Measurements from ENCODE around the gene KIF27.
A peak's percentile ranks its signal among the peaks of the same experiment; 100 is the strongest.
"Not testable (repeated sequence)": the region's sequence is repeated elsewhere in the genome, so short reads cannot be mapped to it uniquely, and the experiment has no call there.

Gene KIF27

DNA sequence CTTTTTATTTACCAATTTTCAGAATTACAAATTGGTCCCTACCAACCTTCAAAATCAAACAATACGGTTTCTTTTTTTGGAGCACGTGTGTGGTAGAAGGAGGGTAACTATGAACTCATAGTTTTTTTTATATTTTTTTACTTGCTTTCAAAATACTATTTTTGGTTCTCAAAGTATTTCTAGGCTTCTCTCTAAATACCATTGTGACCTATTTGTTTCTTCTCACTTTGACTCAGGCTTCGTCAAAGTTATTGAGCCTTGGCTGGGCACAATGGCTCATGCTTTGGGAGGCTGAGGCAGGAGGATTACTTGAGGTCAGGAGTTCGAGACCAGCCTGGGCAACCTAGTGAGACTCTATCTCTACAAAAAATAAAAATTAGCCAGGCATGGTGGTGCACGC, 11.6 kb upstream of the KIF27 start:
- H3K36me3 ChIP-seq (ENCODE audit: control insufficient read depth in 2 of 2, insufficient read depth in 2 of 2, low read length in 2 of 2): no peaks in the 10 kb centered on the region
- H3K27ac ChIP-seq (ENCODE audit: low read length): no peak overlapping the region
- no peaks in the 10 kb centered on the region for H3K9me3 ChIP-seq (ENCODE audit: control insufficient read depth in 2 of 2, low read length in 2 of 2)
- no peaks in the 10 kb centered on the region for H3K4me1 ChIP-seq (ENCODE audit: control insufficient read depth, insufficient read depth, low read length)
- H3K9ac ChIP-seq (ENCODE audit: low read length in 2 of 2): no peak overlapping the region
- no peaks in the 10 kb centered on the region for H3K27me3 ChIP-seq (ENCODE audit: control insufficient read depth in 1 of 2, insufficient read depth in 2 of 2, low read length in 2 of 2)
- H3K4me3 ChIP-seq (ENCODE audit: low read length in 2 of 2): no peak overlapping the region

DNA sequence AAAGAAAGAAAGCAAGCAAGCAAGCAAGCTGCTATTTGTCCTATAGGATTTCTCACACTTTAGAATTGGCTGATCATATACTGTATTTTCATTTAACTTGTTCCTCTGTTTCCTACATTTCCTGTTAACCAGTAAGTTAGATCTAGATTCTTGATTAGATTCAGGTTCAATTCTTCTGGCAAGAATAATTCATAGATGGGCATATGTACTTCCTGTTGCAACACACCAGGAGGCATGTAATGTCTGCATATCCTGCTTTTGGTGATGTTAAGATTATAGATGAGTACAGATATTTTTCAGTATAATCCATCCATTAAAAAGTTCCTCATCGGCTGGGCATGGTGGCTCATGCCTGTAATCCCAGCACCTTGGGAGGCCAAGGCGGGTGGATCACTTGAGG, 10.8 kb upstream of the KIF27 start:
- no peak overlapping the region for H3K4me3 ChIP-seq (ENCODE audit: low read length in 2 of 2)
- H3K9ac ChIP-seq (ENCODE audit: low read length in 2 of 2): no peak overlapping the region
- no peak overlapping the region for H3K27ac ChIP-seq (ENCODE audit: low read length)
- H3K36me3 ChIP-seq (ENCODE audit: control insufficient read depth in 2 of 2, insufficient read depth in 2 of 2, low read length in 2 of 2): no peaks in the 10 kb centered on the region
- no peaks in the 10 kb centered on the region for H3K27me3 ChIP-seq (ENCODE audit: control insufficient read depth in 1 of 2, insufficient read depth in 2 of 2, low read length in 2 of 2)
- no peaks in the 10 kb centered on the region for H3K9me3 ChIP-seq (ENCODE audit: control insufficient read depth in 2 of 2, low read length in 2 of 2)
- H3K4me1 ChIP-seq (ENCODE audit: control insufficient read depth, insufficient read depth, low read length): no peaks in the 10 kb centered on the region

DNA sequence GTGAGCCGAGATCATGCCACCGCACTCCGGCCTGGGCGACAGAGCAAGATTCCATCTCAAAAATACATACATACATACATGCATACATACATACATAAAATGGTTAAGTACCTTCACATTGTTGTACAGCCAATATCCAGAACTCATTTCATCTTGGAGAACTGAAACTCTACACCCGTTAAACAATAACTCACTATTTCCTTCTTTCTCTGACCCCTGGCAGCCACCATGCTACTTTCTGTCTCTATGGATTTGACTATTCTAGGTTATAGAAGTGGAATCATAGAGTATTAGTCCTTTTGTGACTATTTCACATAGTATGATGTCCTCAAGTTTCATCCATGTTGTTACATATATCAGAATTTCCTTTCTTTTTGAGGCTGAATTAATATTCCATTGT, 9.6 kb upstream of the KIF27 start:
- no peaks in the 10 kb centered on the region for H3K4me1 ChIP-seq (ENCODE audit: control insufficient read depth, insufficient read depth, low read length)
- no peaks in the 10 kb centered on the region for H3K27me3 ChIP-seq (ENCODE audit: control insufficient read depth in 1 of 2, insufficient read depth in 2 of 2, low read length in 2 of 2)
- H3K36me3 ChIP-seq (ENCODE audit: control insufficient read depth in 2 of 2, insufficient read depth in 2 of 2, low read length in 2 of 2): no peaks in the 10 kb centered on the region
- no peak overlapping the region for H3K9ac ChIP-seq (ENCODE audit: low read length in 2 of 2)
- H3K27ac ChIP-seq (ENCODE audit: low read length): no peak overlapping the region
- no peaks in the 10 kb centered on the region for H3K9me3 ChIP-seq (ENCODE audit: control insufficient read depth in 2 of 2, low read length in 2 of 2)
- H3K4me3 ChIP-seq (ENCODE audit: low read length in 2 of 2): no peak overlapping the region

DNA sequence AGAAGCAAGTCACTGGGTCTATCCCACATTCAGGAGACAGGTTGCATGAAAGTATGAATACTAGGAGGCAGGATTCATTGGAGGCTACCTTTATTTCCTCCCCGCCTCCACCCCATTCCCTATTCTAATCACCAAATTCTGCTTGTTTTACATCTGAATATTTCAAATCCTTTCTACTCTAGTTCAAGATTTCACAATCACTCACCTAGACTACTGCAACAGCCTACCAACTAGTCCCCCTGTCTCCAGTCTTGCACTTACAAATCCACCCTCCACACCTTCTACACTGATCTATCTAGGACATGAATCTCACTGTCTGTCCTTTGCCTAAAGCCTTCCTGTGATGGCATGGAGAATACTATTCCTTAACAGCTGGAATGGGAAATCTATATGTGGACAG, 6.4 kb upstream of the KIF27 start:
- Histone ChIP-seq H3K4me3 (ENCODE audit: low read length in 2 of 2) (no peak overlapping the region), H3K27ac (ENCODE audit: low read length) (no peak overlapping the region), H3K9ac (ENCODE audit: low read length in 2 of 2) (no peak overlapping the region), H3K27me3 (ENCODE audit: control insufficient read depth in 1 of 2, insufficient read depth in 2 of 2, low read length in 2 of 2) (no peaks in the 10 kb centered on the region), H3K36me3 (ENCODE audit: control insufficient read depth in 2 of 2, insufficient read depth in 2 of 2, low read length in 2 of 2) (no peaks in the 10 kb centered on the region), H3K4me1 (ENCODE audit: control insufficient read depth, insufficient read depth, low read length) (no peaks in the 10 kb centered on the region), H3K9me3 (ENCODE audit: control insufficient read depth in 2 of 2, low read length in 2 of 2) (no peaks in the 10 kb centered on the region)

DNA sequence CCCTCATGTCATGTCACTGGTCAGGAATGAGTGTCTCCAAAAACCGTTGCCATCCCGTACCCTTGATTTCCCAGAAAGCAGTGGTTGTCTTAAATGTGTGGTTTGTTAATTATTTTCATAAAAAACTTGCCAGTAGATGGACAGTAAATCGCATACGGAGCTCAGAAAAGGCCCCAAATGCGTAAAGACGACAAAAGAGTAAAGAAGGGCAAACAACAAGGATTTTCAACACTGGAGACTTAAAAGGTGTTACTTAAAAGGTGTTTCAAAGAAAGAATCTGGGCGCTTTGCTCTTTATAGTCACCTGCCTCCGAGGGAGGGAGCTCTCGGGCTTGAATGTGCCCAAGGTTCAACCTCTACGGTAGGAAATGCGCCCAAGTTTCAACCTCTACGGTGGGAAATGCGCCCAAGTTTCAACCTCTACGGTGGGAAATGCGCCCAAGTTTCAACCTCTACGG, 734 bp downstream of the KIF27 start:
- Histone ChIP-seq H3K4me3 (ENCODE audit: low read length in 2 of 2) (peak overlapping the region; percentile 63 to 80), H3K9me3 (ENCODE audit: control insufficient read depth in 2 of 2, low read length in 2 of 2) (no peaks in the 10 kb centered on the region), H3K27ac (ENCODE audit: low read length) (peak overlapping the region; percentile 85), H3K9ac (ENCODE audit: low read length in 2 of 2) (peak overlapping the region; percentile 69 to 79), H3K36me3 (ENCODE audit: control insufficient read depth in 2 of 2, insufficient read depth in 2 of 2, low read length in 2 of 2) (no peaks in the 10 kb centered on the region), H3K27me3 (ENCODE audit: control insufficient read depth in 1 of 2, insufficient read depth in 2 of 2, low read length in 2 of 2) (no peaks in the 10 kb centered on the region), H3K4me1 (ENCODE audit: control insufficient read depth, insufficient read depth, low read length) (peaks cover 8% of the 10 kb centered on the region)

DNA sequence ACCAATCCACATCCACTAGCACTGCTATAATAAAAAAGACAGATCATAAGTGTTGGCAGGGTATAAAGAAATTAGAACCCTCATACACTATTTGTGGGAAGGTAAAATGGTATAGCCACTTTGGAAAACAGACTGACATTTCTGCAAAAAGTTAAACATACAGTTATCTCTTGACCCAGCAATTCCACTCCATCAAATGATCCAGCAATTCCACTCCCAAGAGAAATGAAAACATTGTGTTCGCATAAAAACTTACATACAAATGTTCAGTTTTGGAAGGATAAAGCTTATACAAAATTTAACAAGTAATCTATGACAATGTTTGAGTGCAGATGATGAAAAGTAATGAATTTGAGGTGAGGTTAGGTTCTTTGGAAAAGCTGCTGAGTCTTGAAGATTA, 2.1 kb downstream of the KIF27 start:
- Histone ChIP-seq H3K4me1 (ENCODE audit: control insufficient read depth, insufficient read depth, low read length) (peaks cover 8% of the 10 kb centered on the region), H3K4me3 (ENCODE audit: low read length in 2 of 2) (no peak overlapping the region), H3K36me3 (ENCODE audit: control insufficient read depth in 2 of 2, insufficient read depth in 2 of 2, low read length in 2 of 2) (no peaks in the 10 kb centered on the region), H3K9ac (ENCODE audit: low read length in 2 of 2) (no peak overlapping the region), H3K27ac (ENCODE audit: low read length) (no peak overlapping the region), H3K27me3 (ENCODE audit: control insufficient read depth in 1 of 2, insufficient read depth in 2 of 2, low read length in 2 of 2) (no peaks in the 10 kb centered on the region), H3K9me3 (ENCODE audit: control insufficient read depth in 2 of 2, low read length in 2 of 2) (no peaks in the 10 kb centered on the region)

DNA sequence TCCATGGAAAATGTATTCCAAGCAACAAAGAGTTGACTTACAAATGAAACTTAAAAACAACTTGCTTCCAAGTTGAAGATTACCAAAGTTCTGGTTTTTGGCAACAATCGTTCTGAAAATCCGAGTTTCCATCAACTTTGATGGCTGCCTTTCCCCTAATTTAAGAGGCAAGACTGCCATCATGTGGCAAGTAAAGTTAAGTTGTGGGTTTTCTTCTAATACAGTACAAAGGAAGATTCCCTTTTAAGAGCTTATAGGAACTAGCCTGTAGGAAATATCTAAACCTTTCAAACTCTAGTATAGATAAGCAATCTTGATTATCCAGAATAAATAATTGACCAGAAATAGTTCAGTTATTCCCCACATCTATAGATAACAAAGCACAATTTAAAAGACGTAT, 9.0 kb downstream of the KIF27 start:
- H3K9me3 ChIP-seq (ENCODE audit: control insufficient read depth in 2 of 2, low read length in 2 of 2); H3K27ac ChIP-seq (ENCODE audit: low read length); H3K36me3 ChIP-seq (ENCODE audit: control insufficient read depth in 2 of 2, insufficient read depth in 2 of 2, low read length in 2 of 2); H3K27me3 ChIP-seq (ENCODE audit: control insufficient read depth in 1 of 2, insufficient read depth in 2 of 2, low read length in 2 of 2); H3K4me3 ChIP-seq (ENCODE audit: low read length in 2 of 2); H3K9ac ChIP-seq (ENCODE audit: low read length in 2 of 2); H3K4me1 ChIP-seq (ENCODE audit: control insufficient read depth, insufficient read depth, low read length): not testable (repeated sequence)

DNA sequence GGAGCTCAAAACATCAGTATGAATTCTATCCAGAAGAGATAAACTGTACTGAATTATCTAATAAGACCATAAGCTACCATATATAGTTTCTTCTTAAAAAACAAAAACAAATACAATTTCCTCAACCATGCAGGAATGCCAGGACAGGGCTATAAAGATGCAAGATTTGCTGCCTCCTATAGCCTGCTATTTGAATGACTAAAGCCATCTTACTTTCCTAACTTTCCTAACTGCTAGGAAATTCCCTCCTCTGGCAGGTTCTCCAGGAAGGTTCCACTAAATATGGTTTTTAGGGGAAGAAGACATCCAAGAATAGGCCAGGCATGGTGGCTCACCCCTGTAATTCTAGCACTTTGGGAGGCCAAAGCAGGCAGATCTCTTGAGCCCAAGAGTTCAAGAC, 15.1 kb downstream of the KIF27 start:
- no peak overlapping the region for H3K4me3 ChIP-seq (ENCODE audit: low read length in 2 of 2)
- no peaks in the 10 kb centered on the region for H3K4me1 ChIP-seq (ENCODE audit: control insufficient read depth, insufficient read depth, low read length)
- no peaks in the 10 kb centered on the region for H3K9me3 ChIP-seq (ENCODE audit: control insufficient read depth in 2 of 2, low read length in 2 of 2)
- H3K27me3 ChIP-seq (ENCODE audit: control insufficient read depth in 1 of 2, insufficient read depth in 2 of 2, low read length in 2 of 2): no peaks in the 10 kb centered on the region
- H3K9ac ChIP-seq (ENCODE audit: low read length in 2 of 2): no peak overlapping the region
- no peaks in the 10 kb centered on the region for H3K36me3 ChIP-seq (ENCODE audit: control insufficient read depth in 2 of 2, insufficient read depth in 2 of 2, low read length in 2 of 2)
- no peak overlapping the region for H3K27ac ChIP-seq (ENCODE audit: low read length)

DNA sequence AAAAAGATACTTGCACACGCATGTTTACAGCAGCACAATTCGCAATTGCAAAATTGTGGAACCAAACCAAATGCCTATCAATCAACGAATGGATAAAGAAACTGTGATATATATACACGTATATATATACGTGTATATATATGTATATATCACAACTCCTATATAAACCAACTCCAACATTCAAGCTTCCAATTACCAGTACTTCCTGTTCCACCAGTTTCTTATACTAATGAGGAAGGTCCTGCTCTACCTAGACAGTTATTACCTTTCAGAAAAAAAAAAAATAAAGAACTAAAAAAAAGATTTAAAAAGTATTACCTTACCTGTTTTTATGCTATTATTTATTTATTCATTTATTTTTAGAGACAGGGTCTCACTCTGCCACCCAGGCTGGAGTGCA, 20.6 kb downstream of the KIF27 start:
- H3K9ac ChIP-seq (ENCODE audit: low read length in 2 of 2); H3K27ac ChIP-seq (ENCODE audit: low read length); H3K9me3 ChIP-seq (ENCODE audit: control insufficient read depth in 2 of 2, low read length in 2 of 2); H3K27me3 ChIP-seq (ENCODE audit: control insufficient read depth in 1 of 2, insufficient read depth in 2 of 2, low read length in 2 of 2); H3K4me3 ChIP-seq (ENCODE audit: low read length in 2 of 2); H3K36me3 ChIP-seq (ENCODE audit: control insufficient read depth in 2 of 2, insufficient read depth in 2 of 2, low read length in 2 of 2); H3K4me1 ChIP-seq (ENCODE audit: control insufficient read depth, insufficient read depth, low read length): not testable (repeated sequence)

DNA sequence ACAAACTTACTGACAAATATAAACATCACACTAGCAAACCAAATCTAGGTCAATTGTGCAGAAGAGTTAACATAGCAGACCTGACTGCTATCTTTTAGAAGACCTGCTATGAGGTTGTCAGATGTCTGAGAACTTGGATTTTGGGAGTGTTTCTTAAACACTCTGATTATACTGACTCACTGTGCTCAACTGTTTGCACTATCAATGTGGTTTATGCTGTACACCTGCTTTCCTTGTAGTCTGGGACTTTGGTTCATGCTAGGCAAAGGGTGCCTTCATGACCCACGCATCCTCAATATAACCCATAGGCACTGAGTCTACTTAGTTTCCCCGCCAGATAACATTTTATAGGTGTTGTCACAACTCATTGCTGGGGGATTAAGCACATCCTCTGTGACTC, 26.9 kb downstream of the KIF27 start:
- not testable (repeated sequence) for H3K4me1 ChIP-seq (ENCODE audit: control insufficient read depth, insufficient read depth, low read length); H3K27ac ChIP-seq (ENCODE audit: low read length); H3K9ac ChIP-seq (ENCODE audit: low read length in 2 of 2); H3K36me3 ChIP-seq (ENCODE audit: control insufficient read depth in 2 of 2, insufficient read depth in 2 of 2, low read length in 2 of 2); H3K27me3 ChIP-seq (ENCODE audit: control insufficient read depth in 1 of 2, insufficient read depth in 2 of 2, low read length in 2 of 2); H3K9me3 ChIP-seq (ENCODE audit: control insufficient read depth in 2 of 2, low read length in 2 of 2); H3K4me3 ChIP-seq (ENCODE audit: low read length in 2 of 2)

DNA sequence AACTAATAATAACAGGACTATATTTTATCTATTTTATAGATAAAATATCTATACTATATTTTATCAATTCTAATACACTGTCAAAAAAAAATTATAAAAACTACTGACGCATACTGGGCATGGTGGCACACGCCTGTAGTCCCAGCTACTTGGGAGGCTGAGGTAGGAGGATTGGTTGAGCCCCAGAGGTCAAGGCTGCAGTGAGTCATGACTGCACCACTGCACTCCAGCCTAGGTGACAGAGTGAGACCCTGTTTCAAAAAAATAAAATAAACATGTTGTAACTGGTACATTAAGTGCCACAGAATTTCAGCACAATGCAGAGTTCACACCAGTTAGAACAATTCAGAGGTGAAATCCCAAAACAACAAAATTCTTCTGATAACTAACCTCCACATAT, 34.7 kb downstream of the KIF27 start:
- H3K9me3 ChIP-seq (ENCODE audit: control insufficient read depth in 2 of 2, low read length in 2 of 2); H3K27me3 ChIP-seq (ENCODE audit: control insufficient read depth in 1 of 2, insufficient read depth in 2 of 2, low read length in 2 of 2); H3K36me3 ChIP-seq (ENCODE audit: control insufficient read depth in 2 of 2, insufficient read depth in 2 of 2, low read length in 2 of 2); H3K9ac ChIP-seq (ENCODE audit: low read length in 2 of 2); H3K4me3 ChIP-seq (ENCODE audit: low read length in 2 of 2); H3K27ac ChIP-seq (ENCODE audit: low read length); H3K4me1 ChIP-seq (ENCODE audit: control insufficient read depth, insufficient read depth, low read length): not testable (repeated sequence)
